HG03520 (cell line): ENCODE measurements around the gene SNX15.

Experiments used
- ATAC-seq: cut with Tn5 transposase; IDR thresholded peaks from one replicate; pipeline ENCODE4 v1.9.1; 2021; ENCODE audit warnings: mild to moderate bottlenecking, moderate library complexity; ENCODE audit not compliant: unreplicated experiment

Gene SNX15

GRCh38 chr11:65055538-65055937, 28.3 kb downstream of the SNX15 start:
- no peak for ATAC-seq

GRCh38 chr11:65056999-65057398, 29.8 kb downstream of the SNX15 start:
- ATAC-seq = no peak

- no peak for ATAC-seq
These were observed 30.3 kb downstream of the SNX15 start for GRCh38 chr11:65057526-65057925.

- ATAC-seq = no peak
These were observed 30.8 kb downstream of the SNX15 start for GRCh38 chr11:65058012-65058411.

GRCh38 chr11:65058419-65059054, 31.3 kb downstream of the SNX15 start, which contains the start of gene NAALADL1:
NAALADL1 (minus strand) TSS chr11:65058553; CDS start chr11:65058521, 32 bp downstream.
- ATAC-seq = no peak

GRCh38 chr11:65059523-65059922, 32.3 kb downstream of the SNX15 start:
- ATAC-seq = no peak

- no peak for ATAC-seq
These were observed 33.0 kb downstream of the SNX15 start for GRCh38 chr11:65059959-65060824.

- no peak for ATAC-seq
These were observed 33.7 kb downstream of the SNX15 start for GRCh38 chr11:65060913-65061408.

- ATAC-seq = no peak
These were observed 36.3 kb downstream of the SNX15 start for GRCh38 chr11:65063532-65063931.

GRCh38 chr11:65064847-65065240, 37.6 kb downstream of the SNX15 start:
- ATAC-seq = no peak

GRCh38 chr11:65065851-65066250, 38.6 kb downstream of the SNX15 start:
- ATAC-seq = no peak

GRCh38 chr11:65066315-65066714, 39.1 kb downstream of the SNX15 start:
- no peak for ATAC-seq

- no peak for ATAC-seq
These were observed 39.6 kb downstream of the SNX15 start for GRCh38 chr11:65066805-65067291.

- ATAC-seq = no peak
These were observed 40.2 kb downstream of the SNX15 start for GRCh38 chr11:65067446-65067845.

GRCh38 chr11:65069217-65069616, 42.0 kb downstream of the SNX15 start:
- no peak for ATAC-seq

GRCh38 chr11:65071907-65072630, 44.8 kb downstream of the SNX15 start:
- ATAC-seq = no peak

- no peak for ATAC-seq
These were observed 45.4 kb downstream of the SNX15 start for GRCh38 chr11:65072631-65072966.

GRCh38 chr11:65077451-65077850, 50.2 kb downstream of the SNX15 start:
- no peak for ATAC-seq

- ATAC-seq = no peak
These were observed 50.9 kb downstream of the SNX15 start for GRCh38 chr11:65078151-65078550.

- ATAC-seq = no peak
These were observed 51.6 kb downstream of the SNX15 start for GRCh38 chr11:65078786-65079342.
